ENCODE data around the gene PSMD12.

- no peak for TF ChIP-seq CTCF (conservative IDR thresholded peaks at IDR 0.05 in 1 of 2, IDR thresholded peaks at IDR 0.05 in 1 of 2; ENCODE audit: low read depth in 1 of 2, low read length in 2 of 2)
- TF ChIP-seq EZH2 (IDR thresholded peaks at IDR 0.05; ENCODE audit: low read length, missing control alignments), result no peak
Observed at GRCh38 chr17:67315865-67316264, 50.5 kb downstream of the PSMD12 start.

All from fibroblast of lung (primary cell).